Measurements from ENCODE around the gene SKIC2.
A peak's percentile ranks its signal among the peaks of the same experiment; 100 is the strongest.
"Not testable (repeated sequence)": the region's sequence is repeated elsewhere in the genome, so short reads cannot be mapped to it uniquely, and the experiment has no call there.

SKIC2 gene

DNA sequence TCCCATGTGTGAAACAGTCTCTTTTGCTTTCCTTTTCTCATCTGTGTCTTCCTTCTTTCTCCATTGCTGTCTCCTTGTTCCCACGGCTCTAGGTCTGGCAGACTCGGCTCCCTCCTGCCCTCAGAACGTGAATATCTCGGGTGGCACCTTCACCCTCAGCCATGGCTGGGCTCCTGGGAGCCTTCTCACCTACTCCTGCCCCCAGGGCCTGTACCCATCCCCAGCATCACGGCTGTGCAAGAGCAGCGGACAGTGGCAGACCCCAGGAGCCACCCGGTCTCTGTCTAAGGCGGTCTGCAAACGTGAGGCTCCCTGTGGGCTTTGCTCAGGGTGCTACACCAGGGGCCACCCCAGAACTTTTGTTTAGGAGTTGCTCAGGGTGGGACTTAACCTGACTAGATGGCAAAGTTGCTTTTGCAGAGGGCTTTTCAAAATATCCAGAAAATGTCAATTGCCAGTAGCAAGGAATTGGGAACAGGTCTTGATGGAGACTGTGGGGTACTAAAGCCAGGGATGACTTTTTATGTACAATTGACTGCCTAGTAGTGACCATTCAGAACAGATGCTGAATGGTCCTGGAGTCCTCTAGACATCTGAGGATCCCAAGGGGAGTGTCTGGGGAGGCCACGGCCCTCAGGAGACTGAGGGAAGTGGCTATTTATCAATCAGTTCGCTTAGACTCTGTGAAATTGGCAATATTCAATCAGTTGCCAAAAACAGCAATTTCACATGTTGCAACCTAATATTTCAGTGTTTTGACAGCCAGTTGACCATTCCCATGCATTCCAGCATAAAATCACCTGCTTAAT is 30.9 kb upstream of the SKIC2 start:
- Histone ChIP-seq H3K27ac (ENCODE audit: low read depth, low read length) (no peak overlapping the region), H3K9ac (ENCODE audit: low read length) (no peak overlapping the region), H3K4me1 (ENCODE audit: insufficient read depth, low read length) (no peaks in the 10 kb centered on the region)

DNA sequence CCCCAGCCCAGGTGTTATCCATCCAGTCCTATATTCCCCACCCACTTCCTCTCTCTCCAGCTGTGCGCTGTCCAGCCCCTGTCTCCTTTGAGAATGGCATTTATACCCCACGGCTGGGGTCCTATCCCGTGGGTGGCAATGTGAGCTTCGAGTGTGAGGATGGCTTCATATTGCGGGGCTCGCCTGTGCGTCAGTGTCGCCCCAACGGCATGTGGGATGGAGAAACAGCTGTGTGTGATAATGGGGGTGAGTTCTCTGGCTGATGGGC is 30.4 kb upstream of the SKIC2 start:
- no peaks in the 10 kb centered on the region for H3K4me1 ChIP-seq (ENCODE audit: insufficient read depth, low read length)
- no peak overlapping the region for H3K9ac ChIP-seq (ENCODE audit: low read length)
- H3K9me3 ChIP-seq (ENCODE audit: low read length): no peaks in the 10 kb centered on the region
- no peak overlapping the region for H3K27ac ChIP-seq (ENCODE audit: low read depth, low read length)
- H3K4me3 ChIP-seq (ENCODE audit: low read depth in 1 of 2, low read length in 2 of 2): peak overlapping the region in 1 of 2 donors; percentile 21
- H3K27me3 ChIP-seq (ENCODE audit: control insufficient read depth in 1 of 2, insufficient read depth in 2 of 2, low read length in 2 of 2): no peaks in the 10 kb centered on the region
- H3K36me3 ChIP-seq (ENCODE audit: insufficient read depth, low read length): no peaks in the 10 kb centered on the region

More for the DNA sequence above, 30.9 kb upstream of the SKIC2 start:
- no peaks in the 10 kb centered on the region for H3K9me3 ChIP-seq (ENCODE audit: low read length)
- peak overlapping the region in 1 of 2 donors; percentile 21 for H3K4me3 ChIP-seq (ENCODE audit: low read depth in 1 of 2, low read length in 2 of 2)
- H3K27me3 ChIP-seq (ENCODE audit: control insufficient read depth in 1 of 2, insufficient read depth in 2 of 2, low read length in 2 of 2): no peaks in the 10 kb centered on the region
- no peaks in the 10 kb centered on the region for H3K36me3 ChIP-seq (ENCODE audit: insufficient read depth, low read length)

DNA sequence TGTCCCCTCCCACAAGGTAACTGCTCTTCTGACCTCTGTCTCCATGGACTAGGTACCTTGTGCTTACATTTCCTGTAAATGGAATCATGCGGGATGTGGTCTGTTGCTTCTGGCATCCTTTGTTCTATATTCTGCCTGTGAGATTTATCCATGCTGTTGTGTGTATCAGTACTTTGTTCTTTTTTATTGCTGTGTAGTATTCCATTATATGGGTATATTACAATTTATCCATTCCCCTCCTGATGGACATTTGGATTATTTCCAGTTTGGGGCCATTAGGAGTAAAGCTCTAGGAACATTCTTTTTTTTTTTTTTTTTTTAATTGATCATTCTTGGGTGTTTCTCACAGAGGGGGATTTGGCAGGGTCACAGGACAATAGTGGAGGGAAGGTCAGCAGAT is 28.0 kb upstream of the SKIC2 start:
- no peaks in the 10 kb centered on the region for H3K4me1 ChIP-seq (ENCODE audit: insufficient read depth, low read length)
- no peak overlapping the region for H3K9ac ChIP-seq (ENCODE audit: low read length)
- no peaks in the 10 kb centered on the region for H3K9me3 ChIP-seq (ENCODE audit: low read length)
- no peaks in the 10 kb centered on the region for H3K27me3 ChIP-seq (ENCODE audit: control insufficient read depth in 1 of 2, insufficient read depth in 2 of 2, low read length in 2 of 2)
- H3K27ac ChIP-seq (ENCODE audit: low read depth, low read length): no peak overlapping the region
- no peaks in the 10 kb centered on the region for H3K36me3 ChIP-seq (ENCODE audit: insufficient read depth, low read length)
- no peak overlapping the region for H3K4me3 ChIP-seq (ENCODE audit: low read depth in 1 of 2, low read length in 2 of 2)

DNA sequence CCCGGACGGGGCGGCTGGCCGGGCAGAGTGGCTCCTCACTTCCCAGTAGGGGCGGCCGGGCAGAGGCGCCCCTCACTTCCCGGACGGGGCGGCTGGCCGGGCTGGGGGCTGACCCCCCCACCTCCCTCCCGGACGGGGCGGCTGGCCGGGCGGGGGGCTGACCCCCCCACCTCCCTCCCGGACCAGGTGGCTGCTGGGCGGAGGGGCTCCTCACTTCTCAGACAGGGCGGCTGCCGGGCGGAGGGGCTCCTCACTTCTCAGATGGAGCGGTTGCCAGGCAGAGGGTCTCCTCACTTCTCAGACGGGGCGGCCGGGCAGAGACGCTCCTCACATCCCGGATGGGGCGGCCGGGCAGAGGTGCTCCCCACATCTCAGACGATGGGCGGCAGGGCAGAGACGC is 26.8 kb upstream of the SKIC2 start:
- not testable (repeated sequence) for H3K9me3 ChIP-seq (ENCODE audit: low read length); H3K27ac ChIP-seq (ENCODE audit: low read depth, low read length); H3K9ac ChIP-seq (ENCODE audit: low read length); H3K36me3 ChIP-seq (ENCODE audit: insufficient read depth, low read length); H3K4me1 ChIP-seq (ENCODE audit: insufficient read depth, low read length); H3K27me3 ChIP-seq (ENCODE audit: control insufficient read depth in 1 of 2, insufficient read depth in 2 of 2, low read length in 2 of 2); H3K4me3 ChIP-seq (ENCODE audit: low read depth in 1 of 2, low read length in 2 of 2)

DNA sequence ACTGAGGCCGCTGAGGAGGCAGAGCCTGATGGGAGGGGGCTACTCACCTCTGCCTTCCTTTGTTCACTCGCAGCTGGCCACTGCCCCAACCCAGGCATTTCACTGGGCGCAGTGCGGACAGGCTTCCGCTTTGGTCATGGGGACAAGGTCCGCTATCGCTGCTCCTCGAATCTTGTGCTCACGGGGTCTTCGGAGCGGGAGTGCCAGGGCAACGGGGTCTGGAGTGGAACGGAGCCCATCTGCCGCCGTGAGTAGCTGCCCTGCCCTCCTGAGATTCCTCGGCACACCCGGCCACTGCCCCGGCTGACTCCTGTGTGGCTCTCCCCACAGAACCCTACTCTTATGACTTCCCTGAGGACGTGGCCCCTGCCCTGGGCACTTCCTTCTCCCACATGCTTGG is 25.4 kb upstream of the SKIC2 start:
- Histone ChIP-seq H3K27ac (ENCODE audit: low read depth, low read length) (no peak overlapping the region), H3K36me3 (ENCODE audit: insufficient read depth, low read length) (no peaks in the 10 kb centered on the region), H3K27me3 (ENCODE audit: control insufficient read depth in 1 of 2, insufficient read depth in 2 of 2, low read length in 2 of 2) (no peaks in the 10 kb centered on the region), H3K4me3 (ENCODE audit: low read depth in 1 of 2, low read length in 2 of 2) (no peak overlapping the region), H3K4me1 (ENCODE audit: insufficient read depth, low read length) (no peaks in the 10 kb centered on the region), H3K9ac (ENCODE audit: low read length) (no peak overlapping the region), H3K9me3 (ENCODE audit: low read length) (no peaks in the 10 kb centered on the region)

DNA sequence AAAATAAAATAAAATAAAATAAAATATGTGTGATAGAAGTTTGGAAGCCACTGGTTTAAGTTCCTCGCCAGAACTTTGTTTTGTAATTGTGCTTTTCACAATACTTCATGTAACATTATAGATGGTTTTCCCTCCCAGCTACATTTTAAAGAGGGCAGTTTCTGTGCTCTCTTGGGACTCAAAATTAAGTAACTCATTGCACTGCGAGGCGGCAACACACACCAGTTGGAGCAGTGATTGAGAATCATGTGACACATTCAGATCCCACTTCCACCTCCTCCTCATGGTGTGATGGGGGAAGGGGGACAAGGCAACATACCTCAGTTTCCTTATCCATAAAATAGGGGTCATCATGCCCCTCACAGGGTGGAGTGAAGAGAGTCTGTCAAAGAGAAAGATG is 24.0 kb upstream of the SKIC2 start:
- no peak overlapping the region for H3K27ac ChIP-seq (ENCODE audit: low read depth, low read length)
- H3K4me3 ChIP-seq (ENCODE audit: low read depth in 1 of 2, low read length in 2 of 2): no peak overlapping the region
- no peaks in the 10 kb centered on the region for H3K27me3 ChIP-seq (ENCODE audit: control insufficient read depth in 1 of 2, insufficient read depth in 2 of 2, low read length in 2 of 2)
- no peak overlapping the region for H3K9ac ChIP-seq (ENCODE audit: low read length)
- no peaks in the 10 kb centered on the region for H3K4me1 ChIP-seq (ENCODE audit: insufficient read depth, low read length)
- no peaks in the 10 kb centered on the region for H3K9me3 ChIP-seq (ENCODE audit: low read length)
- H3K36me3 ChIP-seq (ENCODE audit: insufficient read depth, low read length): no peaks in the 10 kb centered on the region

DNA sequence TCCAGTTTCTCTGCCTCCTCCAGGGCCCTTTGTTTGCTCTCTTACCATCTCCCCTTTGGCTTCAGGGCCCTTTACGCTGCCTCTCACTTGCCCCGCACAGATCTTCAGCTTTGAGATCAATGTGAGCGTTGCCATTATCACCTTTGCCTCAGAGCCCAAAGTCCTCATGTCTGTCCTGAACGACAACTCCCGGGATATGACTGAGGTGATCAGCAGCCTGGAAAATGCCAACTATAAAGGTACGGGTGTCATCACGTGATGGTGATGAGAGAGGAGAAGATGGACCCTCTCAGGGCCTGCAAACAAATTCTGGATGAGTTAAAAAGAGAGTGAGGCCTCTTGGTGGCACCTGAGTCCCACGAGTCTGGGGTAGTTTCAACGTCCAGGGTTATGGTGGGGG is 23.2 kb upstream of the SKIC2 start:
- Histone ChIP-seq H3K36me3 (ENCODE audit: insufficient read depth, low read length) (no peaks in the 10 kb centered on the region), H3K4me1 (ENCODE audit: insufficient read depth, low read length) (no peaks in the 10 kb centered on the region), H3K27me3 (ENCODE audit: control insufficient read depth in 1 of 2, insufficient read depth in 2 of 2, low read length in 2 of 2) (no peaks in the 10 kb centered on the region), H3K9me3 (ENCODE audit: low read length) (no peaks in the 10 kb centered on the region), H3K4me3 (ENCODE audit: low read depth in 1 of 2, low read length in 2 of 2) (no peak overlapping the region), H3K9ac (ENCODE audit: low read length) (no peak overlapping the region), H3K27ac (ENCODE audit: low read depth, low read length) (no peak overlapping the region)

DNA sequence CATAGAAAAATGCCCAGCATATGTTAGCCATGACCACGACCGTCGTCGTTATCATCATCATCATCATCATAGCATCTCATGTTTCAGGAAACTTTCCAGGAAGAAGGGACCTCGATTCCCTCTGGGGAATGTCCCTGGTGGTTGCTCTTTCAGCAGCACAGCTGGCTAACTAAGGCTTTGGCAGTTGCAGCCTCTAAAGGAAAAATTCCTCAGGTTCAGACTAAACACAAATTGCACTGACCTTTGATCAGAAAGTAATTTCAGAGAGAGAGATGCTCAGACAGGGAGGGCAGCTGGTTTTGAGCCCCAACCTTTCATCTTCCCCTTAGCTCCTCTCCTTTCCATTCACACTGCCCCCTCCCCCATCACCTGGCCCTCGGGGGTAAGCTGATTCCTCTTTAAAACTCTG is 18.7 kb upstream of the SKIC2 start:
- H3K27ac ChIP-seq (ENCODE audit: low read depth, low read length): no peak overlapping the region
- H3K9ac ChIP-seq (ENCODE audit: low read length): no peak overlapping the region
- H3K4me3 ChIP-seq (ENCODE audit: low read depth in 1 of 2, low read length in 2 of 2): no peak overlapping the region
- H3K27me3 ChIP-seq (ENCODE audit: control insufficient read depth in 1 of 2, insufficient read depth in 2 of 2, low read length in 2 of 2): no peaks in the 10 kb centered on the region
- no peaks in the 10 kb centered on the region for H3K36me3 ChIP-seq (ENCODE audit: insufficient read depth, low read length)
- H3K9me3 ChIP-seq (ENCODE audit: low read length): no peaks in the 10 kb centered on the region
- peaks cover 6% of the 10 kb centered on the region for H3K4me1 ChIP-seq (ENCODE audit: insufficient read depth, low read length)

DNA sequence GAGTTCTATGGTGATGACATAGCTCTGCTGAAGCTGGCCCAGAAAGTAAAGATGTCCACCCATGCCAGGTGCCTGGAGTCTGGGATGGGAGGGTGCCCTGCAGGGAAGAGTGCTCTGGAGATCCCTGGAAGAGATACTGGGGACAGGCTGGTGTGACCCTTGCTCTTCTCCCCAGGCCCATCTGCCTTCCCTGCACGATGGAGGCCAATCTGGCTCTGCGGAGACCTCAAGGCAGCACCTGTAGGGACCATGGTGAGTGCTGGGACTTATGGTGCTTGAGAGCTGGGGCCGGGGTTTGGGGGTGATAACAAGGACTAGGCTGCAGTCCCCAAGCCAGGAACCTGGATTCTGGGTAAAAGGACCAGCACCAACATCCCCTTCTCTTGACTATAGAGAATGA is 15.2 kb upstream of the SKIC2 start:
- Histone ChIP-seq H3K36me3 (ENCODE audit: insufficient read depth, low read length) (no peaks in the 10 kb centered on the region), H3K27ac (ENCODE audit: low read depth, low read length) (no peak overlapping the region), H3K27me3 (ENCODE audit: control insufficient read depth in 1 of 2, insufficient read depth in 2 of 2, low read length in 2 of 2) (no peaks in the 10 kb centered on the region), H3K4me3 (ENCODE audit: low read depth in 1 of 2, low read length in 2 of 2) (no peak overlapping the region), H3K4me1 (ENCODE audit: insufficient read depth, low read length) (peaks cover 10% of the 10 kb centered on the region), H3K9me3 (ENCODE audit: low read length) (no peaks in the 10 kb centered on the region), H3K9ac (ENCODE audit: low read length) (no peak overlapping the region)

DNA sequence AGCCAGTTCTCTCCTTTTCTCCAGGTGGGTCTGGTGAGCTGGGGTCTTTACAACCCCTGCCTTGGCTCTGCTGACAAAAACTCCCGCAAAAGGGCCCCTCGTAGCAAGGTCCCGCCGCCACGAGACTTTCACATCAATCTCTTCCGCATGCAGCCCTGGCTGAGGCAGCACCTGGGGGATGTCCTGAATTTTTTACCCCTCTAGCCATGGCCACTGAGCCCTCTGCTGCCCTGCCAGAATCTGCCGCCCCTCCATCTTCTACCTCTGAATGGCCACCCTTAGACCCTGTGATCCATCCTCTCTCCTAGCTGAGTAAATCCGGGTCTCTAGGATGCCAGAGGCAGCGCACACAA is 13.8 kb upstream of the SKIC2 start:
- peak overlapping the region; percentile 64 for H3K27ac ChIP-seq (ENCODE audit: low read depth, low read length)
- H3K27me3 ChIP-seq (ENCODE audit: control insufficient read depth in 1 of 2, insufficient read depth in 2 of 2, low read length in 2 of 2): no peaks in the 10 kb centered on the region
- no peaks in the 10 kb centered on the region for H3K36me3 ChIP-seq (ENCODE audit: insufficient read depth, low read length)
- no peak overlapping the region for H3K9ac ChIP-seq (ENCODE audit: low read length)
- H3K4me3 ChIP-seq (ENCODE audit: low read depth in 1 of 2, low read length in 2 of 2): no peak overlapping the region
- H3K4me1 ChIP-seq (ENCODE audit: insufficient read depth, low read length): peaks cover 10% of the 10 kb centered on the region
- H3K9me3 ChIP-seq (ENCODE audit: low read length): no peaks in the 10 kb centered on the region

DNA sequence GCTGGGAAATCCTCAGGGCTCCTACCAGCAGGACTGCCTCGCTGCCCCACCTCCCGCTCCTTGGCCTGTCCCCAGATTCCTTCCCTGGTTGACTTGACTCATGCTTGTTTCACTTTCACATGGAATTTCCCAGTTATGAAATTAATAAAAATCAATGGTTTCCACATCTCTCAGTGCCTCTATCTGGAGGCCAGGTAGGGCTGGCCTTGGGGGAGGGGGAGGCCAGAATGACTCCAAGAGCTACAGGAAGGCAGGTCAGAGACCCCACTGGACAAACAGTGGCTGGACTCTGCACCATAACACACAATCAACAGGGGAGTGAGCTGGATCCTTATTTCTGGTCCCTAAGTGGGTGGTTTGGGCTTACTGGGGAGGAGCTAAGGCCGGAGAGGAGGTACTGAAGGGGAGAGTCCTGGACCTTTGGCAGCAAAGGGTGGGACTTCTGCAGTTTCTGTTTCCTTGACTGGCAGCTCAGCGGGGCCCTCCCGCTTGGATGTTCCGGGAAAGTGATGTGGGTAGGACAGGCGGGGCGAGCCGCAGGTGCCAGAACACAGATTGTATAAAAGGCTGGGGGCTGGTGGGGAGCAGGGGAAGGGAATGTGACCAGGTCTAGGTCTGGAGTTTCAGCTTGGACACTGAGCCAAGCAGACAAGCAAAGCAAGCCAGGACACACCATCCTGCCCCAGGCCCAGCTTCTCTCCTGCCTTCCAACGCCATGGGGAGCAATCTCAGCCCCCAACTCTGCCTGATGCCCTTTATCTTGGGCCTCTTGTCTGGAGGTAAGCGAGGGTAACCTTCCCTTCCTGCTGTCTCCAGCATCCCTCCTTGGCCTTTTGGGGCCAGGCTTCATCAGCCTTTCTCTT is 13.2 kb upstream of the SKIC2 start, which contains the start of gene CFB:
CFB (plus strand) TSS at position 589 of the 863 bp plus-strand sequence; CDS start at position 716, 127 bp downstream.
- H3K27me3 ChIP-seq (ENCODE audit: control insufficient read depth in 1 of 2, insufficient read depth in 2 of 2, low read length in 2 of 2): no peaks in the 10 kb centered on the region
- H3K4me3 ChIP-seq (ENCODE audit: low read depth in 1 of 2, low read length in 2 of 2): peak within 1 kb of the TSS in 1 of 2 donors; percentile 22
- H3K36me3 ChIP-seq (ENCODE audit: insufficient read depth, low read length): no peaks in the 10 kb centered on the region
- H3K9me3 ChIP-seq (ENCODE audit: low read length): no peaks in the 10 kb centered on the region
- H3K9ac ChIP-seq (ENCODE audit: low read length): no peak within 1 kb of the TSS
- H3K4me1 ChIP-seq (ENCODE audit: insufficient read depth, low read length): peaks cover 10% of the 10 kb centered on the region
- H3K27ac ChIP-seq (ENCODE audit: low read depth, low read length): peak within 1 kb of the TSS; percentile 64
